Cardiac muscle cell (in vitro differentiated cells and primary cell): ENCODE results near the gene MUC6. TPM values are rescaled to one million over a fixed set of nuclear protein-coding genes. Genes with fewer than 3 reads are reported as not detected.

Source experiments
- DNase-seq, 2 donors: peaks; one replicate each; pipeline versions ENCODE4 v3.0.0 to v3.0.0-alpha.2; 2010 to 2017; ENCODE audit warnings: low read depth in 1 of 2, low spot score in 1 of 2
- H3K27ac ChIP-seq: fragments of 200-600 bp; sonication (generic); 2 replicates; pipeline ENCODE4 v1.5.1; 2016
- H3K27me3 ChIP-seq: fragments of 200-600 bp; sonication (generic); 2 replicates; pipeline ENCODE4 v1.6.0; 2016; ENCODE audit warnings: control low read depth
- H3K36me3 ChIP-seq: fragments of 200-600 bp; sonication (generic); 2 replicates; pipeline ENCODE4 v1.5.1; 2016; ENCODE audit warnings: control low read depth
- H3K4me1 ChIP-seq: fragments of 200-600 bp; sonication (generic); 2 replicates; pipeline ENCODE4 v1.8.1; 2017; ENCODE audit warnings: low read depth, mild to moderate bottlenecking, mixed run types
- H3K4me3 ChIP-seq: fragments of 200-600 bp; sonication (generic); 2 replicates; pipeline ENCODE4 v1.5.1; 2016; ENCODE audit warnings: mild to moderate bottlenecking
- H3K9me3 ChIP-seq: fragments of 200-600 bp; sonication (generic); 2 replicates; pipeline ENCODE4 v1.5.1; 2017; ENCODE audit warnings: low read depth, mild to moderate bottlenecking, control low read depth
- CTCF ChIP-seq: IDR thresholded peaks from 2 replicates; pipeline ENCODE4 v1.5.1; 2012; ENCODE audit warnings: low read depth, mild to moderate bottlenecking, low read length
- polyA plus RNA-seq: library from polyadenylated mRNA; unstranded; fragments of >200 nt; fragmentation: Nextera tagmentation; extraction: Ambion mirVana; gene quantifications from 2 replicates; pipeline ENCODE4 v1.2.1, GENCODE V29; 2016
- total RNA-seq: library from RNA; depleted of rRNA; stranded (reverse); fragments of >200 nt; gene quantifications from 2 replicates; pipeline ENCODE4 v1.2.3, GENCODE V29; 2016

Gene MUC6
- total and polyA plus RNA-seq, 2 experiments from 2014 or later, result not detected

GRCh38 chr11:1054143-1055108 is 17.9 kb upstream of the MUC6 start:
- no peaks in the 10 kb centered on the region for H3K36me3 ChIP-seq
- H3K4me1 ChIP-seq, result no peaks in the 10 kb centered on the region
- no peak overlapping the region for H3K27ac ChIP-seq
- peak in 1 of 2 donors; percentile 29 for DNase-seq
- H3K4me3 ChIP-seq, result no peak overlapping the region
- no peak for TF ChIP-seq CTCF
- H3K9me3 ChIP-seq, result no peaks in the 10 kb centered on the region
- no peaks in the 10 kb centered on the region for H3K27me3 ChIP-seq

DNA sequence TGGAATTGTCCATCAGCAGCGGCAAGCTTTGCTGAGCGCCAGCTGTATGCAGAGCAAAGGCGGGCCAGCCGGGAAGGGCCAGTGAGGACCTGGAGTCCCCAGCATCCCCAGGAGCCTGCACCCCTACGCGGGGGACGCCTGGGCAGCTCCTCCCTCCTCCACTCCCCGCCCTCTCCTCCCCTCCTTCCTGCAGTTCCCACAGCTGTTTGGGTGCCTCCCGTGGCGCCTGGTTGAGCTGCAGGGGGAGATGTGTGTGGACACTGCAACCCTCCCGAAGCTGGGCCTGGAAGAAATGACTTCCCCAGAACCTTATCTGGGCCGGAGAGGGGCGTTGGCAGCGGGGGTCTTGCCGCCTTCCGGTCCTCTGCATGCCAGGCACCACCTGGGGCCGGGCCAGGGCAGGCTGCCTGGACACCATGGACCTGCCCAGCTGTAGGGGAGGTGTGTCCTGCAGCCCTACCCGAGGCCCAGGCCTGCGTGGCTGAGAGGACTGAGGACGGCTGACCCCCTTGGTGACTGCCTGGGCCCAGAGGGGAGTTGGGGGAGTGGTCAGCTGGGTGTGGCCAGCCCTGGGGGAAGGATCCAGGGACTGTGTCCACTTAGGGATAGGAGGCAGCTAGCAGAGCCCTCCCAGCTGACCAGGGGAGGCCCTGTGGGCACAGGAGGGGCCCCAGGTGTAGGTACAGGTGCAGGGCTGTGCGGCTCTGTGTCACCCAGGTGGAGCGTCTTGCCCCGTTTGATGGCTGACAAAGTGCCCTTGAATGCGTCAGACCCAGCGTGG is 16.8 kb upstream of the MUC6 start:
- H3K27ac ChIP-seq, result no peak overlapping the region
- DNase-seq, result peak in 1 of 2 donors; percentile 34
- peak; percentile 17 for TF ChIP-seq CTCF
- no peaks in the 10 kb centered on the region for H3K9me3 ChIP-seq
- H3K4me3 ChIP-seq, result no peak overlapping the region
- no peaks in the 10 kb centered on the region for H3K36me3 ChIP-seq
- no peaks in the 10 kb centered on the region for H3K4me1 ChIP-seq
- no peaks in the 10 kb centered on the region for H3K27me3 ChIP-seq

GRCh38 chr11:1052133-1053011 is 15.9 kb upstream of the MUC6 start:
- no peaks in the 10 kb centered on the region for H3K27me3 ChIP-seq
- H3K4me3 ChIP-seq, result no peak overlapping the region
- H3K4me1 ChIP-seq, result no peaks in the 10 kb centered on the region
- no peaks in the 10 kb centered on the region for H3K9me3 ChIP-seq
- TF ChIP-seq CTCF, result no peak
- H3K36me3 ChIP-seq, result no peaks in the 10 kb centered on the region
- DNase-seq, result no peak
- no peak overlapping the region for H3K27ac ChIP-seq

DNA sequence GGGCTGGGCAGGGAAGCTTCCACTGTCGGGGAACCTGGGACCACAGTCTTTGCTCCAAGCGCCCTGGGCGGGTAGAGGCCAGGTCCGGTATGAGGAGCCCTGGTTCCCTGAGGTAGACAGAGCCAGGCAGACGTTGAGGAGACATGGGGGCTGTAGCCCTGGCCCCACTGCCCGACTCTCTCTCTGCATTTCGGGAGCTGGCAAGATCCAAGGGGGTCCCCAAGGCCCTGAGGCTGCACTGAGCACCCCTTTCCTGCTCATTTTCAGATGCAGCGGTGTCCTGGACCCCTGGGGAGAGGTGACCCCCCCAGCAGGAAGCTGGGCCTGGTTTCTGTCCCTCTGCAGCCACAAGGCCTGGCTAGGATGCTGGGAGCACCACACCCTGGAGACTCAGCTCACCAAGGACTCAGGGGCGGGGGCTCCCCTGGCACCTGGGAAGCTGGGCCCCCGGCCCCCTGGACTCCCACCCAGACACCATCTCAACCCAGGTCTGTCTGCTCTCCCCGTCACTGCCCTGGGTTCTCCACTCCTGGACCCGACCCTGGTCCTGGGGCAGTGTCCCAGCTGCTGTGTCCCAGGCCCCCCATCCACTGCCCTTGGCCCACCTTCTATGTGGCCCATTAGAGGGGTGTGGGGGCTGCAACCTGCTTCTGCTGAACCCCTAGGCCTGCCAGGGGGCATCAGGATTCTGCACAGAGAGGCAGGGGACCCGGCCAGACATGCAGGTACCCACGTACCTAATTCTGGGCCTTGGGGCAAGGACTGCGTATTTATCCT is 15.0 kb upstream of the MUC6 start:
- no peak for TF ChIP-seq CTCF
- no peak overlapping the region for H3K4me3 ChIP-seq
- DNase-seq, result no peak
- H3K27me3 ChIP-seq, result no peaks in the 10 kb centered on the region
- H3K4me1 ChIP-seq, result no peaks in the 10 kb centered on the region
- no peak overlapping the region for H3K27ac ChIP-seq
- no peaks in the 10 kb centered on the region for H3K9me3 ChIP-seq
- no peaks in the 10 kb centered on the region for H3K36me3 ChIP-seq
